ENCODE measurements around the gene ZNF227. TPM values are rescaled to one million over a fixed set of nuclear protein-coding genes. Genes with fewer than 3 reads are reported as not detected.

Gene ZNF227
- total RNA-seq, 1 experiment from 2014 or later = 16.5 TPM

DNA sequence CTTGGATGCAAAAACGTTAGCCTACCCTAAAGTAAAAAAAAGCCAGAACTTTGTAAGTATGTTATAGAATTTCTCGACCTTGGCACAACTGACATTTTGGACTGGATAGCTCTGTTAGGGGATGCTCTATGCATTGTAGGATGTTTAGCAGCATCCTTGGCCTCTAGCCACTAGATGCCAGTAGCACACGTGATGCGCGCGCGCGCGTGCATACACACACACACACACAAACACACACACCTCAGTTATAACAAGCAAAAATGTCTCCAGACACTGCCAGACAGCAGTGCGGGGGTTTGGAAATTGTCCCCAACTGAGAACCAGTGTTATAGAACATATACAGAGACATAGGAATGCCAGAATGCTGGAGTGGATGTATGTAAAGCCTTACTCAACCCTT is 30.2 kb upstream of the ZNF227 start:
- CTCF ChIA-PET = no interaction called here
- POLR2A ChIA-PET (ENCODE audit: unreplicated experiment) = interaction anchor here (0.6 kb wide), 1 partner anchor 219 kb away, joined by 3 read pairs; no protein-coding TSS in a partner anchor
- Histone ChIP-seq H3K9me3 (ENCODE audit: insufficient read depth, low read depth) (peaks cover 15% of the 10 kb centered on the region), H3K9me2 (ENCODE audit: insufficient read depth) (no peaks in the 10 kb centered on the region), H3K4me1 (replicated peaks; ENCODE audit: insufficient read depth) (no peaks in the 10 kb centered on the region), H3K27ac (no peak overlapping the region), H2AFZ (no peak overlapping the region), H3K79me2 (ENCODE audit: low read depth) (no peaks in the 10 kb centered on the region), H3K4me3 (no peak overlapping the region), H3K4me2 (no peak overlapping the region), H3K27me3 (ENCODE audit: insufficient read depth, low read depth) (0 out of 2 replicates have a peak, but pooled peaks cover 3% of the 10 kb centered on the region), H3F3A (ENCODE audit: insufficient read depth, low read depth) (no peaks in the 10 kb centered on the region), H3K36me3 (ENCODE audit: low read depth) (0 out of 2 replicates have a peak, but pooled peaks cover 4% of the 10 kb centered on the region), H4K20me1 (ENCODE audit: insufficient read depth) (no peaks in the 10 kb centered on the region)
- no TSS peak for BruUV-seq (replicated peaks)
- no peak for DNase-seq
- intact Hi-C loops (cut with micrococcal nuclease; ENCODE audit: unreplicated experiment) = no loop called here
- no peak for TF ChIP-seq EZH2 (IDR thresholded peaks at IDR 0.05; ENCODE audit: low read depth)
- TF ChIP-seq, protein P1, sequence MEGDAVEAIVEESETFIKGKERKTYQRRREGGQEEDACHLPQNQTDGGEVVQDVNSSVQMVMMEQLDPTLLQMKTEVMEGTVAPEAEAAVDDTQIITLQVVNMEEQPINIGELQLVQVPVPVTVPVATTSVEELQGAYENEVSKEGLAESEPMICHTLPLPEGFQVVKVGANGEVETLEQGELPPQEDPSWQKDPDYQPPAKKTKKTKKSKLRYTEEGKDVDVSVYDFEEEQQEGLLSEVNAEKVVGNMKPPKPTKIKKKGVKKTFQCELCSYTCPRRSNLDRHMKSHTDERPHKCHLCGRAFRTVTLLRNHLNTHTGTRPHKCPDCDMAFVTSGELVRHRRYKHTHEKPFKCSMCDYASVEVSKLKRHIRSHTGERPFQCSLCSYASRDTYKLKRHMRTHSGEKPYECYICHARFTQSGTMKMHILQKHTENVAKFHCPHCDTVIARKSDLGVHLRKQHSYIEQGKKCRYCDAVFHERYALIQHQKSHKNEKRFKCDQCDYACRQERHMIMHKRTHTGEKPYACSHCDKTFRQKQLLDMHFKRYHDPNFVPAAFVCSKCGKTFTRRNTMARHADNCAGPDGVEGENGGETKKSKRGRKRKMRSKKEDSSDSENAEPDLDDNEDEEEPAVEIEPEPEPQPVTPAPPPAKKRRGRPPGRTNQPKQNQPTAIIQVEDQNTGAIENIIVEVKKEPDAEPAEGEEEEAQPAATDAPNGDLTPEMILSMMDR (conservative IDR thresholded peaks at IDR 0.05) = no peak

DNA sequence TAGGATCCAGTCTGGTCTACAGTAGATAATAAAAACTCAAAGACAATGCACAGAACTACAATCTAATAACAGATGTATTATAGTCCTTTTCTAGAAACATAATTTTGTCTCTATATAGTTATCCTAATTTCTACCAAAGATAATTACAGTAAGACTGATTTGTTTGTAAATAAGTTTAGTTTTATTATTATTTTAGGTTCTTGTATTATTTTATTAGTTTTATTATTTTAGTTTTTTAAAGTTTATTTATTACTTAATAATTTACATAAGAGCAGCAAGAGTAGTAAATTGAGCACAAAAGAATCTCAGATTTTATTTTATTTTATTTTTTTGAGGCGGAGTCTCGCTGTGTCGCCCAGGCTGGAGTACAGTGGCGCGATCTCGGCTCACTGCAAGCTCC is 22.3 kb upstream of the ZNF227 start:
- Histone ChIP-seq H3K4me1 (replicated peaks; ENCODE audit: insufficient read depth) (no peaks in the 10 kb centered on the region), H3K4me3 (no peak overlapping the region), H3K27me3 (ENCODE audit: insufficient read depth, low read depth) (no peaks in the 10 kb centered on the region), H3K9me2 (ENCODE audit: insufficient read depth) (no peaks in the 10 kb centered on the region), H3K27ac (no peak overlapping the region), H3K9me3 (ENCODE audit: insufficient read depth, low read depth) (peaks cover 5% of the 10 kb centered on the region; the same call in 1 of the 2 replicates), H3K4me2 (no peak overlapping the region), H4K20me1 (ENCODE audit: insufficient read depth) (no peaks in the 10 kb centered on the region; the same call in 1 of the 2 replicates), H3F3A (ENCODE audit: insufficient read depth, low read depth) (no peaks in the 10 kb centered on the region), H3K36me3 (ENCODE audit: low read depth) (no peaks in the 10 kb centered on the region), H3K79me2 (ENCODE audit: low read depth) (no peaks in the 10 kb centered on the region), H2AFZ (no peak overlapping the region)
- BruUV-seq (replicated peaks) = no TSS peak
- ChIA-PET CTCF (no interaction called here), POLR2A (ENCODE audit: unreplicated experiment) (no interaction called here)
- no peak for DNase-seq
- intact Hi-C loops (cut with micrococcal nuclease; ENCODE audit: unreplicated experiment) = no loop called here
- TF ChIP-seq EZH2 (IDR thresholded peaks at IDR 0.05; ENCODE audit: low read depth) = no peak
- TF ChIP-seq, protein P1 (conservative IDR thresholded peaks at IDR 0.05) = no peak

DNA sequence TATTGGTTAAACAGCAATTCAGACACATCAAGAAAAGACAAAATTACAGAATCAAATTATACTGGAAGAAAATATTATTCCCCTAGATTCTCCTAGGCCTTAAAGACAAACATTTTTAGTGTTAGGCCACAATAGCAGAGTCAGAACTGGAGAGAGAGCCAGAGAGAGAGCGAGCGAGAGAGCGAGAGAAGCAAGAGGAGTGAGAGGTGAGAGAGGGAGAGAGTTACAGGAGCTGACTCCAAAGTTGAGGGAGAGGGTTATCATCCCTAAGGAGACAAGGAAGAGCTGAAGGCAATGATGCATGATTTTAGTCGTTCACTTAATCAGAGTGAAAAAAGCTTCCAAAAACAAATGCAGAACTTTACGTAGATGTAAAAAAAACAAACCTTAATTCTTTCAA is 20.2 kb upstream of the ZNF227 start:
- H4K20me1 ChIP-seq (ENCODE audit: insufficient read depth) = no peaks in the 10 kb centered on the region; the same call in 1 of the 2 replicates
- DNase-seq = no peak
- no peaks in the 10 kb centered on the region for H3K4me1 ChIP-seq (replicated peaks; ENCODE audit: insufficient read depth)
- BruUV-seq (replicated peaks) = no TSS peak
- H3K79me2 ChIP-seq (ENCODE audit: low read depth) = no peaks in the 10 kb centered on the region
- H3K4me2 ChIP-seq = no peak overlapping the region
- no peaks in the 10 kb centered on the region for H3K27me3 ChIP-seq (ENCODE audit: insufficient read depth, low read depth)
- H3K27ac ChIP-seq = no peak overlapping the region
- no peak overlapping the region for H3K4me3 ChIP-seq
- intact Hi-C loops (cut with micrococcal nuclease; ENCODE audit: unreplicated experiment) = no loop called here
- peaks cover 5% of the 10 kb centered on the region; the same call in 1 of the 2 replicates for H3K9me3 ChIP-seq (ENCODE audit: insufficient read depth, low read depth)
- ChIA-PET CTCF (no interaction called here), POLR2A (ENCODE audit: unreplicated experiment) (no interaction called here)
- H3K36me3 ChIP-seq (ENCODE audit: low read depth) = no peaks in the 10 kb centered on the region
- no peaks in the 10 kb centered on the region for H3K9me2 ChIP-seq (ENCODE audit: insufficient read depth)
- no peak overlapping the region for H2AFZ ChIP-seq
- TF ChIP-seq, protein P1 (conservative IDR thresholded peaks at IDR 0.05) = no peak
- no peak for TF ChIP-seq EZH2 (IDR thresholded peaks at IDR 0.05; ENCODE audit: low read depth)
- H3F3A ChIP-seq (ENCODE audit: insufficient read depth, low read depth) = no peaks in the 10 kb centered on the region

Measured in PC-9 (cell line).